SU-DHL-6 (cell line): ENCODE results near the gene HEXD.

Experiments used
- H2AFZ ChIP-seq: fragments of 200-600 bp; sonication (generic); 2 replicates; pipeline ENCODE4 v1.6.1; 2014; ENCODE audit warnings: low read depth, mild to moderate bottlenecking, moderate library complexity, mixed read lengths, antibody characterized with exemption, low read length; ENCODE audit not compliant: severe bottlenecking
- H3F3A ChIP-seq: fragments of 200-600 bp; shearing (Covaris generic); 2 replicates; pipeline ENCODE4 v1.6.0; 2016; ENCODE audit warnings: antibody characterized with exemption, mild to moderate bottlenecking; ENCODE audit not compliant: insufficient read depth
- H3K27ac ChIP-seq: fragments of 200-600 bp; sonication (generic); 2 replicates; pipeline ENCODE4 v1.5.1; 2016; ENCODE audit warnings: low read depth, mild to moderate bottlenecking, low read length, moderate library complexity, mixed read lengths
- H3K27me3 ChIP-seq: fragments of 200-600 bp; sonication (generic), shearing (Covaris generic); 2 replicates; pipeline ENCODE4 v1.6.0; 2014; ENCODE audit warnings: mild to moderate bottlenecking, low read length
- H3K36me3 ChIP-seq: fragments of 200-600 bp; sonication (generic); 2 replicates; pipeline ENCODE4 v1.6.1; 2014; ENCODE audit warnings: mild to moderate bottlenecking, low read length, mixed read lengths
- H3K4me2 ChIP-seq: fragments of 300-600, 200-600 bp; shearing (Covaris generic), sonication (generic); 2 replicates; pipeline ENCODE4 v1.6.0; 2014; ENCODE audit warnings: low read length, low read depth, mild to moderate bottlenecking; ENCODE audit not compliant: poor library complexity, severe bottlenecking
- H3K4me3 ChIP-seq: fragments of 200-600 bp; sonication (generic); 2 replicates; pipeline ENCODE4 v1.5.1; 2014; ENCODE audit warnings: antibody characterized with exemption, low read length, mild to moderate bottlenecking, mixed read lengths; ENCODE audit not compliant: insufficient read depth, poor library complexity, severe bottlenecking
- H3K79me2 ChIP-seq: fragments of 200-600 bp; sonication (generic); 2 replicates; pipeline ENCODE4 v1.6.1; 2014; ENCODE audit warnings: mild to moderate bottlenecking, low read length, moderate library complexity; ENCODE audit not compliant: insufficient read depth
- H3K9ac ChIP-seq: fragments of 200-600 bp; sonication (generic); 2 replicates; pipeline ENCODE4 v1.7.0; 2014; ENCODE audit warnings: mild to moderate bottlenecking, low read length
- H3K9me2 ChIP-seq: fragments of 200-600 bp; sonication (generic); replicated peaks from 2 replicates; pipeline ENCODE4 v1.6.1; 2014; ENCODE audit warnings: low read length; ENCODE audit not compliant: insufficient read depth
- H3K9me3 ChIP-seq: fragments of 200-600 bp; sonication (generic); 2 replicates; pipeline ENCODE4 v1.6.1; 2014; ENCODE audit warnings: low read length, mixed read lengths; ENCODE audit not compliant: insufficient read depth
- H4K20me1 ChIP-seq: fragments of 200-600 bp; sonication (generic); 2 replicates; pipeline ENCODE4 v1.6.1; 2014; ENCODE audit warnings: low read depth, mild to moderate bottlenecking, antibody characterized with exemption, low read length, moderate library complexity, mixed read lengths
- EZH2phosphoT487 ChIP-seq: fragments of 200-600 bp; sonication (generic), shearing (Covaris generic); conservative IDR thresholded peaks from 2 replicates; pipeline ENCODE4 v1.6.1; 2018; ENCODE audit warnings: mild to moderate bottlenecking, antibody characterized with exemption, low read length, moderate library complexity, mixed read lengths
- TF ChIP-seq, protein P1 (sequence below): fragments of 200-600 bp; sonication (generic); IDR thresholded peaks from one replicate; pipeline ENCODE4 v1.5.1; 2017; ENCODE audit warnings: antibody characterized with exemption, mild to moderate bottlenecking, low read length, moderate library complexity; ENCODE audit not compliant: insufficient read depth, poor library complexity, severe bottlenecking

The HEXD gene

DNA sequence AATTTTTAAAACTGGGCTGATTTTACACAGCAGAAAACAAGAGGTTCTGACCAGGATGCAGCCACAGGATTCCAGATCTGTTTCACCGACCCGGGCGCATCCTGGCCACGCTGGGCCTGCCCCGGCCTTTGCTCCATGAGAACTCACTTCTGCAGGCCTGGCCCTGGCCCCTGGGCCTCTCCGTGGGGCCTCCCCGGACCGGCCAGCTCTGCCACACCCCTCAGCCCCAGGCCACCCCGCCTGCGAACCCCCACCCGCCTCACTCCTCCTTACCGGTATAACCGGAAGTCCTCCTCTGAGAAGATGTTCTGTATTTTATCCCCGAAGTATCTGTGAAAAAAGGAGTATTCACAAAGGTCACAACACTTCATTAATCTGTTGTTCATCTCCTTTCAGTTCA lies 13.1 kb upstream of the HEXD start:
- Histone ChIP-seq H3K4me2 (no peak overlapping the region), H3K27ac (no peak overlapping the region), H3K9me3 (no peaks in the 10 kb centered on the region), H3K9me2 (no peaks in the 10 kb centered on the region), H3K36me3 (no peaks in the 10 kb centered on the region), H3K4me3 (no peak overlapping the region), H2AFZ (no peak overlapping the region), H3K27me3 (no peaks in the 10 kb centered on the region), H3F3A (0 out of 2 replicates have a peak, but pooled peaks cover 4% of the 10 kb centered on the region), H3K79me2 (no peaks in the 10 kb centered on the region), H3K9ac (no peak overlapping the region), H4K20me1 (no peaks in the 10 kb centered on the region)
- no peak for TF ChIP-seq EZH2phosphoT487
- TF ChIP-seq, protein P1, sequence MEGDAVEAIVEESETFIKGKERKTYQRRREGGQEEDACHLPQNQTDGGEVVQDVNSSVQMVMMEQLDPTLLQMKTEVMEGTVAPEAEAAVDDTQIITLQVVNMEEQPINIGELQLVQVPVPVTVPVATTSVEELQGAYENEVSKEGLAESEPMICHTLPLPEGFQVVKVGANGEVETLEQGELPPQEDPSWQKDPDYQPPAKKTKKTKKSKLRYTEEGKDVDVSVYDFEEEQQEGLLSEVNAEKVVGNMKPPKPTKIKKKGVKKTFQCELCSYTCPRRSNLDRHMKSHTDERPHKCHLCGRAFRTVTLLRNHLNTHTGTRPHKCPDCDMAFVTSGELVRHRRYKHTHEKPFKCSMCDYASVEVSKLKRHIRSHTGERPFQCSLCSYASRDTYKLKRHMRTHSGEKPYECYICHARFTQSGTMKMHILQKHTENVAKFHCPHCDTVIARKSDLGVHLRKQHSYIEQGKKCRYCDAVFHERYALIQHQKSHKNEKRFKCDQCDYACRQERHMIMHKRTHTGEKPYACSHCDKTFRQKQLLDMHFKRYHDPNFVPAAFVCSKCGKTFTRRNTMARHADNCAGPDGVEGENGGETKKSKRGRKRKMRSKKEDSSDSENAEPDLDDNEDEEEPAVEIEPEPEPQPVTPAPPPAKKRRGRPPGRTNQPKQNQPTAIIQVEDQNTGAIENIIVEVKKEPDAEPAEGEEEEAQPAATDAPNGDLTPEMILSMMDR: no peak

DNA sequence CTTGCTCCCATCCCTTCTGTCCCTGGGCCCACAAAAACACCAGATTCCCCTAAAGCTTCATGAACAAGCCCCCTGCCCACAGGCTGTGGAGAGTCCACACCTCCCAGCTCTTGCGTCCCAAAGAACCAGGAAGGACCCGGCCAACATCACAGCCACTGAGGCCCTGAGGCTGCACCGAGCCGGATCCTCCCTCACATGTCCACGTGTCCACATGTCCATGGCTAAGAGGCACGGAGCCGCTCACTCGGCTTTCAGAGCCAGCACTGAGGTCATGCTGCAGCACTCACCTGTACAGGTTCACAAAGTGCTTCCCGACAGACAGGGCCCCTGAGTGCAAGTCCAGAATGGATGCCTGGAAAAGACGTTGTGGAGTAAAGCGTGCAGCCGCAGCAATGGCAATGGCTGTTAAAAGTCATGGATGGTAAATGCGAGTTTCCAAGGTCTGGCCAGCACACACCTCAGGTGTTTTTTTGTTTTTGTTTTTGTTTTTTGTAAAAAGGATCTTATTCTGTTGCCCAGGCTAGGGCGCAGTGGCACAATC lies 11.9 kb upstream of the HEXD start:
- Histone ChIP-seq H3K27me3 (no peaks in the 10 kb centered on the region), H3K4me2 (no peak overlapping the region), H3K36me3 (no peaks in the 10 kb centered on the region), H3K9ac (no peak overlapping the region), H3K27ac (no peak overlapping the region), H3F3A (0 out of 2 replicates have a peak, but pooled peaks cover 4% of the 10 kb centered on the region), H3K9me2 (no peaks in the 10 kb centered on the region), H2AFZ (no peak overlapping the region), H3K79me2 (no peaks in the 10 kb centered on the region), H4K20me1 (no peaks in the 10 kb centered on the region), H3K4me3 (no peak overlapping the region), H3K9me3 (no peaks in the 10 kb centered on the region)
- TF ChIP-seq, protein P1: no peak
- TF ChIP-seq EZH2phosphoT487: no peak

DNA sequence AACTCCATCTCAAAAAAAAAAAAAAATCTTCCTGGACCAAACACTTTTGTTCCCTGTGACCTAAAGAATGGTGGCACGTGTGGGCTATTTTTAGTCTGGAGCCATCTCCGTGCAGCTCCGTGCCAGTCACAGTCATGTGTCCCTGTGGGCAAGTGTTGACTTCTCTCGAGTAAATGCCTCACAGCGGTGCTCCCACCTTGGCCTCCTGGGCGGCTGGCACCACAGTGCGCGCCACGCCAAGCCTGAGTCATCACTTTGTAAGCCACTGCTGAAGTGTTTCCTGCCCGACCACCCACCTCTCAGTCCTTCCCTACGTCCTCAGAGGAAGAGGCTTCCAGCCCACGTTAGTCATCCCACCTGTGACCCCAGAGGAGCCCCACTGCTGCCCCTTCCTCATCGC lies 10.9 kb upstream of the HEXD start:
- no peak overlapping the region for H3K4me3 ChIP-seq
- no peak overlapping the region for H3K4me2 ChIP-seq
- H3K27me3 ChIP-seq: no peaks in the 10 kb centered on the region
- no peaks in the 10 kb centered on the region for H3K9me3 ChIP-seq
- 0 out of 2 replicates have a peak, but pooled peaks cover 4% of the 10 kb centered on the region for H3F3A ChIP-seq
- no peak for TF ChIP-seq EZH2phosphoT487
- TF ChIP-seq, protein P1: no peak
- H2AFZ ChIP-seq: no peak overlapping the region
- no peaks in the 10 kb centered on the region for H3K9me2 ChIP-seq
- H3K36me3 ChIP-seq: no peaks in the 10 kb centered on the region
- H4K20me1 ChIP-seq: no peaks in the 10 kb centered on the region
- H3K9ac ChIP-seq: no peak overlapping the region
- no peaks in the 10 kb centered on the region for H3K79me2 ChIP-seq
- no peak overlapping the region for H3K27ac ChIP-seq
